H1 (cell line): ENCODE measurements around the gene GPR161. TPM values are rescaled to one million over a fixed set of nuclear protein-coding genes. Genes with fewer than 3 reads are reported as not detected.

Experiments used
- CHD7 ChIP-seq: fragments of 300-600 bp; sonication (generic); IDR thresholded peaks from 2 replicates; pipeline ENCODE4 v1.7.1; 2012; ENCODE audit warnings: low read length, moderate library complexity, mild to moderate bottlenecking, inconsistent platforms; ENCODE audit not compliant: insufficient replicate concordance
- polyA plus RNA-seq, 7 experiments: library from polyadenylated mRNA; depleted of rRNA in 3 of 7; stranded (reverse) in 5 of 7; unstranded in 2 of 7; fragments of >200 nt in 5 of 7; fragments of 200-250 nt in 2 of 7; gene quantifications; 1 replicate in 5 of 7; 2 replicates in 1 of 7; 4 replicates in 1 of 7; pipeline versions ENCODE4 v1.2.1 to v1.2.3, GENCODE V29; 2011 to 2013; ENCODE audit warnings: missing spikeins in 2 of 7, mixed read lengths in 2 of 7
- total RNA-seq: library from RNA; stranded (reverse); fragmentation: NEBNext Ultra II Directional; extraction: Animal tissue kit (Norgen Biotek cat#: 25700); gene quantifications from 2 replicates; pipeline ENCODE4 v1.2.1, GENCODE V29; 2021

The GPR161 gene
- total and polyA plus RNA-seq, 2 of the 8 experiments (the other 6 are each of a cell fraction or from before 2014, with no cell fraction given) = 13.7 to 16.8 TPM

DNA sequence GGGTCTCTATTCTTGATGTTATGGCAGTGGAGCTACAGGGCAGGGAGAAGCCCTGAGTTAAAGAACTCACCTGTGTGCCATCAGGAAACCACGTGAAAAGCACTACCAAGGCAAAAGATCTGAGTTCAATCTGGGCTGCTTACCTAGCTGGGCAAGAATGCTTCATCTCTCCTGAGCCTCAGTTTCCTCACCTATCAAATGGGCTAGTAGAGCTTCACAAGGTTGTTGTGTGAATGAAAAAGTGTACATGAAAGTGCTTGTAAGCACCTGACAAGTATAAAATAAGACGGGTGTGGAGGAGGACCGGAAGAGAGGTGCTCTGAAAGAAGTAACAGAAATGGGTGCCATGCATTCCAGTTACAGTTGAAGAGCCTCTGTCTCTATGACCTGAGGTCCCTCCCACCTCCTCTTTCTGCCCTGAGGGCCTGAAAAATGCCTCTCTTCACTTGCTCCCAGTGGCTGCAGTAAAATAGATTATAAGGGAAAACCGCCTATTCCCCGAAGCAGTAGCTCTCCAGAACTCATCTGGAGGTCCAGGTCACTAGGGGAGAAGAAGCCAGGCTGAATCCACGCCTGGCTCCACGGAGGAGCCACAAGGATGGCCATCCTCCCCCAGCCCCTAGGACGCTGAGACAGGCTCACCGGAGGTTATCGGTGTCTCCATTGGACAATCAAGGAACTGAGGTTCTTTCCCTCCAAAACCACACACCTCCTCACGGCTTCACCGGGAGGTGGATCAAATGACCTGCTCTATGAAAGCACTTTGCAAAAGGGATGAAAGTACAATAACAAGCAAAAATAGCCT is 1.4 kb downstream of the GPR161 start (continued):
- no peak for TF ChIP-seq CHD7
